ENCODE results near the gene RASGRP3. TPM values are rescaled to one million over a fixed set of nuclear protein-coding genes. Genes with fewer than 3 reads are reported as not detected.

RASGRP3 gene
- total and polyA plus RNA-seq, 2 donors (not counting 3 experiments of a cell fraction or from before 2014, with no cell fraction given): 16.0 to 39.6 TPM

GRCh38 chr2:33583194-33583938 is 106.9 kb downstream of the RASGRP3 start:
- Histone ChIP-seq H4K20me1 (replicated peaks; ENCODE audit: control insufficient read depth, extremely low read depth, insufficient read depth, low read length) (no peaks in the 10 kb centered on the region), H2AFZ (ENCODE audit: low read depth, low read length) (no peak overlapping the region), H3K4me2 (ENCODE audit: insufficient read depth, low read length) (peak overlapping the region; percentile 39), H3K36me3 (ENCODE audit: control insufficient read depth in 2 of 2, extremely low read depth in 1 of 2, insufficient read depth in 2 of 2, low read length in 2 of 2) (peaks cover 10 to 22% of the 10 kb centered on the region in 2 experiments), H3K9ac (replicated peaks; ENCODE audit: extremely low read depth, insufficient read depth, low read length) (no peak overlapping the region), H3K9me3 (replicated peaks; ENCODE audit: control insufficient read depth, insufficient read depth, low read length) (no peaks in the 10 kb centered on the region), H3K27me3 (ENCODE audit: control insufficient read depth in 2 of 2, insufficient read depth in 2 of 2, low read length in 2 of 2) (no peaks in the 10 kb centered on the region), H3K9me1 (replicated peaks; ENCODE audit: control insufficient read depth, extremely low read depth, insufficient read depth, low read length) (no peaks in the 10 kb centered on the region), H3K4me1 (ENCODE audit: control insufficient read depth, extremely low read depth, insufficient read depth, low read length) (peaks cover 3% of the 10 kb centered on the region), H3K4me3 (replicated peaks in 1 of 3; ENCODE audit: insufficient read depth in 1 of 3, low read depth in 1 of 3, low read length in 3 of 3) (no peak overlapping the region), H3K79me2 (ENCODE audit: control insufficient read depth, insufficient read depth, low read length) (no peaks in the 10 kb centered on the region), H3K27ac (ENCODE audit: insufficient read depth, low read depth, low read length) (no peak overlapping the region)
- BruUV-seq (replicated peaks): no TSS peak
- TF ChIP-seq MYC (IDR thresholded peaks at IDR 0.05; ENCODE audit: low read depth, low read length): no peak
- peak; percentile 63 to 66 for TF ChIP-seq CTCF (IDR thresholded peaks at IDR 0.05; ENCODE audit: extremely low read depth in 1 of 2, insufficient read depth in 1 of 2, low read depth in 1 of 2, low read length in 2 of 2)
- TF ChIP-seq POLR2A (IDR thresholded peaks at IDR 0.05; ENCODE audit: low read depth, low read length): no peak
- dilution Hi-C loops (cut with MboI; ENCODE audit: extremely low pct_ligation_motif_present, low sequenced_read_pairs): no loop called here
- ChIA-PET POLR2A (no interaction called here), CTCF (interaction anchor here (0.6 to 3.6 kb wide), 54 partner anchors 8 to 813 kb away, joined by 3 to 93 read pairs (median 5); partner anchors contain the start of genes FAM98A and RASGRP3)
- intact Hi-C loops (cut with micrococcal nuclease): loop anchor here (1.0 to 10.0 kb wide), 8 partner anchors 107 to 1031 kb away; partner anchors contain the start of gene RASGRP3
- FAIRE-seq (peak; percentile 83), DNase-seq (ENCODE audit: low read depth, low spot score) (peak; percentile 64)

GRCh38 chr2:33586766-33587165 is 110.3 kb downstream of the RASGRP3 start:
- no peak overlapping the region for H3K9ac ChIP-seq (replicated peaks; ENCODE audit: extremely low read depth, insufficient read depth, low read length)
- dilution Hi-C loops (cut with MboI; ENCODE audit: extremely low pct_ligation_motif_present, low sequenced_read_pairs): no loop called here
- peaks cover 6% of the 10 kb centered on the region for H3K79me2 ChIP-seq (ENCODE audit: control insufficient read depth, insufficient read depth, low read length)
- no peaks in the 10 kb centered on the region for H4K20me1 ChIP-seq (replicated peaks; ENCODE audit: control insufficient read depth, extremely low read depth, insufficient read depth, low read length)
- no TSS peak for BruUV-seq (replicated peaks)
- peaks cover 10 to 32% of the 10 kb centered on the region in 2 experiments for H3K36me3 ChIP-seq (ENCODE audit: control insufficient read depth in 2 of 2, extremely low read depth in 1 of 2, insufficient read depth in 2 of 2, low read length in 2 of 2)
- ChIA-PET POLR2A (interaction anchor here (0.6 kb wide), 1 partner anchor 11 kb away, joined by 3 read pairs; no protein-coding TSS in a partner anchor), CTCF (interaction anchor here (1.1 to 1.7 kb wide), 3 partner anchors 111 to 814 kb away, joined by 3 to 5 read pairs (median 4); no protein-coding TSS in a partner anchor)
- H3K4me1 ChIP-seq (ENCODE audit: control insufficient read depth, extremely low read depth, insufficient read depth, low read length): peaks cover 3% of the 10 kb centered on the region
- H3K4me3 ChIP-seq (replicated peaks in 1 of 3; ENCODE audit: insufficient read depth in 1 of 3, low read depth in 1 of 3, low read length in 3 of 3): no peak overlapping the region
- TF ChIP-seq EZH2 (IDR thresholded peaks at IDR 0.05; ENCODE audit: borderline replicate concordance, low read depth, low read length, severe bottlenecking): no peak
- no peak for TF ChIP-seq FOS (IDR thresholded peaks at IDR 0.05; ENCODE audit: borderline replicate concordance, insufficient read depth, low read length)
- TF ChIP-seq GATA2 (IDR thresholded peaks at IDR 0.05; ENCODE audit: insufficient read depth, insufficient read length, low read depth, low read length): no peak
- no peak for TF ChIP-seq JUN (IDR thresholded peaks at IDR 0.05; ENCODE audit: borderline replicate concordance, insufficient read depth, insufficient read length, low read depth)
- TF ChIP-seq POLR2AphosphoS5 (IDR thresholded peaks at IDR 0.05; ENCODE audit: insufficient read depth, low read depth, low read length): no peak
- no peak for TF ChIP-seq POLR2A (IDR thresholded peaks at IDR 0.05; ENCODE audit: low read depth, low read length)
- TF ChIP-seq MAX (IDR thresholded peaks at IDR 0.05; ENCODE audit: insufficient read depth, insufficient read length): no peak
- no peak for TF ChIP-seq MYC (IDR thresholded peaks at IDR 0.05; ENCODE audit: low read depth, low read length)
- TF ChIP-seq CTCF (IDR thresholded peaks at IDR 0.05; ENCODE audit: extremely low read depth in 1 of 2, insufficient read depth in 1 of 2, low read depth in 1 of 2, low read length in 2 of 2): no peak
- no peaks in the 10 kb centered on the region for H3K9me1 ChIP-seq (replicated peaks; ENCODE audit: control insufficient read depth, extremely low read depth, insufficient read depth, low read length)
- no peak overlapping the region for H3K4me2 ChIP-seq (ENCODE audit: insufficient read depth, low read length)
- no peak for FAIRE-seq
- intact Hi-C loops (cut with micrococcal nuclease): loop anchor here (10.0 kb wide), 1 partner anchor 562 kb away; no protein-coding TSS in a partner anchor
- DNase-seq (ENCODE audit: low read depth, low spot score): no peak
- no peaks in the 10 kb centered on the region for H3K9me3 ChIP-seq (replicated peaks; ENCODE audit: control insufficient read depth, insufficient read depth, low read length)
- no peaks in the 10 kb centered on the region for H3K27me3 ChIP-seq (ENCODE audit: control insufficient read depth in 2 of 2, insufficient read depth in 2 of 2, low read length in 2 of 2)
- no peak overlapping the region for H2AFZ ChIP-seq (ENCODE audit: low read depth, low read length)
- no peak overlapping the region for H3K27ac ChIP-seq (ENCODE audit: insufficient read depth, low read depth, low read length)

Data from endothelial cell of umbilical vein (primary cell).